Activated T-helper 2 cell treated with anti-CD3 and anti-CD28 coated beads, Interferon-gamma antibody, Interleukin-2, Interleukin-4, amounts not matched to agents 10 μg/mL and 5 μg/mL and 100 μg/mL, durations not matched to agents 14 hours and 24 hours and 36 hours (primary cell): ENCODE data around the gene FERMT1. TPM values are rescaled to one million over a fixed set of nuclear protein-coding genes. Genes with fewer than 3 reads are reported as not detected.
"Not testable (repeated sequence)": the region's sequence is repeated elsewhere in the genome, so short reads cannot be mapped to it uniquely, and the experiment has no call there.

Source experiments
- DNase-seq: peaks from one replicate; pipeline ENCODE4 v3.0.0; 2021; ENCODE audit warnings: low spot score
- H3K27ac Mint-ChIP-seq: one replicate; pipeline ENCODE4 v1.8.0; 2021; ENCODE audit warnings: mixed read lengths
- H3K27me3 Mint-ChIP-seq: one replicate; pipeline ENCODE4 v1.8.0; 2021; ENCODE audit warnings: low read depth, mixed read lengths
- H3K36me3 Mint-ChIP-seq: one replicate; pipeline ENCODE4 v1.8.0; 2021; ENCODE audit warnings: low read depth, mixed read lengths
- H3K4me1 Mint-ChIP-seq: one replicate; pipeline ENCODE4 v1.8.0; 2021; ENCODE audit warnings: low read depth, mixed read lengths
- H3K4me3 Mint-ChIP-seq: one replicate; pipeline ENCODE4 v1.8.0; 2021; ENCODE audit warnings: low read depth, mild to moderate bottlenecking, moderate library complexity, mixed read lengths
- H3K9me3 Mint-ChIP-seq: one replicate; pipeline ENCODE4 v1.8.0; 2021; ENCODE audit warnings: mixed read lengths
- intact Hi-C: fragments of 100-400 bp; cut with micrococcal nuclease; formaldehyde crosslinking; loops from one replicate; pipeline ENCODE4 v1.15.1; 2023
- total RNA-seq: library from RNA; stranded (reverse); gene quantifications from 2 replicates; pipeline ENCODE4 v1.2.3, GENCODE V29; 2022

Gene FERMT1
- total RNA-seq, 1 donor from 2014 or later = 0.84 TPM

- Mint-ChIP-seq H3K4me3 (no peak overlapping the region), H3K27ac (no peak overlapping the region), H3K9me3 (no peaks in the 10 kb centered on the region), H3K27me3 (peaks cover 4% of the 10 kb centered on the region), H3K36me3 (no peaks in the 10 kb centered on the region), H3K4me1 (no peaks in the 10 kb centered on the region)
- intact Hi-C loops = no loop called here
- no peak for DNase-seq
Observed at GRCh38 chr20:6134592-6134991, 11.8 kb upstream of the FERMT1 start.

DNA sequence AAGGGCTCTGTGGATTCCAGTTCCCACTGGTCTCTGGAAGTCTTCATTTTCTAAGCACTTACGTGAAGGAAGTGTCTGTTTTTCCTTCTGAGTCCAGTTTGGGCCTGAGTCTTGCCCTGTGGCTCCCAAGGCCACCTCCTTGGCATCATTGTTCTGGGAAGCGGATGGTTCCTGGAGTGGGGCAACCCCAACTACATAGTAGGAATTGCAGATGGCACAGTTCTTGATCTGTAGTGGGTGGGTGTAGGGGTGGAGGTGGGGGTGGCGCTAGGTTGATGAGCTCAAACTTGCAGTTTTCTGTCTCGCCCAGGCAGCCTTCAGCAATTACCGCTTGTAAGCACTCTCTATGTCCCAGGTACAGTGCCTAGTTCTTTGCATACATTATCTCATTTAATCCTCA is 7.2 kb upstream of the FERMT1 start:
- Mint-ChIP-seq H3K36me3 (no peaks in the 10 kb centered on the region), H3K4me1 (no peaks in the 10 kb centered on the region), H3K9me3 (no peaks in the 10 kb centered on the region), H3K27me3 (peaks cover 6% of the 10 kb centered on the region), H3K27ac (no peak overlapping the region), H3K4me3 (no peak overlapping the region)
- intact Hi-C loops = no loop called here
- no peak for DNase-seq

DNA sequence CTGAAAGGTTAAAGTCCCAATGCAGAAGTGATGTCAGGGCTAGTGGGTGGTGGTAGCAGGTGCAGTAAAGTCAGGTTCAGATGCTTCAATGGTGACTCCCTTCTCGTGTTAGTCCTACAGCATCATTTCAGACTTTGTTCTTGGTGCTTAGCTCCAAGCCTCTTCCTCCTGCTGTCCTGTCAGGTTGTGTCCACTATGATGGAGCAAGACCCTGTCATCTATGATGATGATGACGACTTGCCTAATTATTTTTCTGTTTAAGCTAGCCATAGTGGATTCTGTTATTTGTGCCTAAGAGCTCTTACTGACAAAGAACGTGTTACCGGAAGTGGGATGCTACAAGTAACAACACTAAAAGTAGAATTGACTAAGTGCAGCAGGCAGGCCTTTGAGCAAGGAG is 5.0 kb upstream of the FERMT1 start:
- intact Hi-C loops = no loop called here
- DNase-seq = no peak
- Mint-ChIP-seq H3K4me3 (no peak overlapping the region), H3K27me3 (peaks cover 15% of the 10 kb centered on the region), H3K4me1 (no peaks in the 10 kb centered on the region), H3K27ac (no peak overlapping the region), H3K9me3 (no peaks in the 10 kb centered on the region), H3K36me3 (no peaks in the 10 kb centered on the region)

- no peak for DNase-seq
- H3K36me3 Mint-ChIP-seq = no peaks in the 10 kb centered on the region
- H3K27me3 Mint-ChIP-seq = peaks cover 21% of the 10 kb centered on the region
- H3K4me1 Mint-ChIP-seq = peaks cover 5% of the 10 kb centered on the region
- H3K4me3 Mint-ChIP-seq = no peak overlapping the region
- H3K9me3 Mint-ChIP-seq = no peaks in the 10 kb centered on the region
- intact Hi-C loops = no loop called here
- no peak overlapping the region for H3K27ac Mint-ChIP-seq
Observed at GRCh38 chr20:6126846-6127245, 4.0 kb upstream of the FERMT1 start.

DNA sequence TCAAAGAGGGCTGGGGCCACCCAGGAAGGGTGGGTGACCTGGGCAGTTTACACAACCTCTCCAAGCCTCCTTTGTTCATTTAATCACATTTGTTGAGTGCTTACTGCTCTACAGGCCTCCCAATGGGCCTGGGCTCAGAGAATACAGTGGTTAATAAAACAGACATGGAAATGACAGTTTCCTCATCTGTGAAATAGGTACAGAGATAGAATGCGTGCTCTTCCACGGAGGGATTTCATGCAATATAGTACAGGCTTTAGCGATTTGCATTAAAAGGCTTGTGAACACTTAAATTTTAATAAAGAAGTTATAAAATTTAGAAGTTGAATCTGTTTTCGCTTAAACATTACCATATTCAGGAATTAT is 802 bp upstream of the FERMT1 start:
- no peak for DNase-seq
- intact Hi-C loops = no loop called here
- H3K4me3 Mint-ChIP-seq = no peak overlapping the region
- no peaks in the 10 kb centered on the region for H3K9me3 Mint-ChIP-seq
- peaks cover 28% of the 10 kb centered on the region for H3K27me3 Mint-ChIP-seq
- no peaks in the 10 kb centered on the region for H3K36me3 Mint-ChIP-seq
- H3K4me1 Mint-ChIP-seq = peaks cover 5% of the 10 kb centered on the region
- no peak overlapping the region for H3K27ac Mint-ChIP-seq

GRCh38 chr20:6122111-6122872 is 538 bp downstream of the FERMT1 start:
- H3K27ac Mint-ChIP-seq = no peak overlapping the region
- peak overlapping the region; percentile 51 for H3K4me3 Mint-ChIP-seq
- intact Hi-C loops = no loop called here
- H3K9me3 Mint-ChIP-seq = no peaks in the 10 kb centered on the region
- peaks cover 25% of the 10 kb centered on the region for H3K27me3 Mint-ChIP-seq
- peaks cover 5% of the 10 kb centered on the region for H3K4me1 Mint-ChIP-seq
- no peak for DNase-seq
- no peaks in the 10 kb centered on the region for H3K36me3 Mint-ChIP-seq

- H3K36me3 Mint-ChIP-seq = no peaks in the 10 kb centered on the region
- DNase-seq = no peak
- H3K4me1 Mint-ChIP-seq = peaks cover 5% of the 10 kb centered on the region
- no peaks in the 10 kb centered on the region for H3K9me3 Mint-ChIP-seq
- no peak overlapping the region for H3K27ac Mint-ChIP-seq
- no peak overlapping the region for H3K4me3 Mint-ChIP-seq
- intact Hi-C loops = no loop called here
- peaks cover 25% of the 10 kb centered on the region for H3K27me3 Mint-ChIP-seq
Observed at GRCh38 chr20:6121504-6121903, 1.3 kb downstream of the FERMT1 start.

GRCh38 chr20:6120491-6120988 is 2.3 kb downstream of the FERMT1 start:
- intact Hi-C loops = no loop called here
- H3K36me3 Mint-ChIP-seq = no peaks in the 10 kb centered on the region
- H3K9me3 Mint-ChIP-seq = no peaks in the 10 kb centered on the region
- peaks cover 25% of the 10 kb centered on the region for H3K27me3 Mint-ChIP-seq
- no peak for DNase-seq
- peaks cover 5% of the 10 kb centered on the region for H3K4me1 Mint-ChIP-seq
- no peak overlapping the region for H3K27ac Mint-ChIP-seq
- no peak overlapping the region for H3K4me3 Mint-ChIP-seq

- H3K27ac Mint-ChIP-seq = no peak overlapping the region
- no peaks in the 10 kb centered on the region for H3K36me3 Mint-ChIP-seq
- DNase-seq = no peak
- H3K9me3 Mint-ChIP-seq = peaks cover 19% of the 10 kb centered on the region
- intact Hi-C loops = no loop called here
- H3K4me3 Mint-ChIP-seq = no peak overlapping the region
- peaks cover 10% of the 10 kb centered on the region for H3K27me3 Mint-ChIP-seq
- no peaks in the 10 kb centered on the region for H3K4me1 Mint-ChIP-seq
Observed at GRCh38 chr20:6116758-6117157, 6.1 kb downstream of the FERMT1 start.

GRCh38 chr20:6115221-6115895 is 7.5 kb downstream of the FERMT1 start:
- no peaks in the 10 kb centered on the region for H3K4me1 Mint-ChIP-seq
- no peak overlapping the region for H3K27ac Mint-ChIP-seq
- no peaks in the 10 kb centered on the region for H3K36me3 Mint-ChIP-seq
- DNase-seq = no peak
- H3K4me3 Mint-ChIP-seq = no peak overlapping the region
- H3K27me3 Mint-ChIP-seq = peaks cover 4% of the 10 kb centered on the region
- peaks cover 19% of the 10 kb centered on the region for H3K9me3 Mint-ChIP-seq
- intact Hi-C loops = no loop called here

DNA sequence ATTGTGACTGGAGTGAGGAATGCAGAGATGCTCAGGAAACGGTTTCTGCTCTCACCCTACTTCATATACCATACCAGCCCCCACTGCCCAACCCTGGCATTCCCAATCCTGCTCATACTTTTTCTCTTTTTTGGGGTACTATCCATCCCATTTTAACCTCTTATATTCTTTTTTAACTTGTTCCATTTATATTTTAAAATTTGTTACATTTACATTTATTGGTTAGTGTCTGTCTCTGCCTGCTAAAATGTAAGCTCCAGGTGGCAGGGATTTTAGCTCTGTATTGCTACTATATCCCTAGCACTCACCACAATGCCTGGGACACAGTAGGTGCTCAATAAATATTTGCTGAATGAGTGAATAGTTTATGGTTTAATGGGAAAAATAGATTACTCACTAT is 8.1 kb downstream of the FERMT1 start:
- no peak overlapping the region for H3K4me3 Mint-ChIP-seq
- H3K36me3 Mint-ChIP-seq = no peaks in the 10 kb centered on the region
- H3K27ac Mint-ChIP-seq = no peak overlapping the region
- no peaks in the 10 kb centered on the region for H3K4me1 Mint-ChIP-seq
- H3K9me3 Mint-ChIP-seq = peaks cover 19% of the 10 kb centered on the region
- intact Hi-C loops = no loop called here
- peaks cover 4% of the 10 kb centered on the region for H3K27me3 Mint-ChIP-seq
- DNase-seq = no peak

- peaks cover 19% of the 10 kb centered on the region for H3K9me3 Mint-ChIP-seq
- no peaks in the 10 kb centered on the region for H3K27me3 Mint-ChIP-seq
- no peak overlapping the region for H3K4me3 Mint-ChIP-seq
- no peak for DNase-seq
- intact Hi-C loops = no loop called here
- H3K27ac Mint-ChIP-seq = no peak overlapping the region
- H3K4me1 Mint-ChIP-seq = no peaks in the 10 kb centered on the region
- no peaks in the 10 kb centered on the region for H3K36me3 Mint-ChIP-seq
Observed at GRCh38 chr20:6113951-6114350, 8.9 kb downstream of the FERMT1 start.

DNA sequence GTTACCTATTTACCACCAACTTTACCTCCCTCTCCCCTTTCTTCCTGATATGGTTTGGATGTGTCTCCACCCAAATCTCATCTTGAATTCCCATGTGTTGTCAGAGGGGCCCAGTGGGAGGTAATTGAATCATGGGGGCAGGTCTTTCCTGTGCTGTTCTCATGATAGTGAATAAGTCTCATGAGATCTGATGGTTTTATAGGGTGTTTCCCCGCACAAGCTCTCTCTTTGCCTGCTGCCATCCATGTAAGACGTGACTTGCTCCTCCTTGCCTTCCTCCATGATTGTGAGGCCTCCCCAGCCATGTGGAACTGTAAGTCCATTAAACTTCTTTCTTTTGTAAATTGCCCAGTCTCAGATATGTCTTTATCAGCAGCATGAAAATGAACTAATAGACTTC is 9.9 kb downstream of the FERMT1 start:
- H3K27me3 Mint-ChIP-seq, DNase-seq, H3K36me3 Mint-ChIP-seq, H3K4me3 Mint-ChIP-seq, intact Hi-C loops, H3K27ac Mint-ChIP-seq, H3K4me1 Mint-ChIP-seq: not testable (repeated sequence)
- peaks cover 19% of the 10 kb centered on the region for H3K9me3 Mint-ChIP-seq
